Neural cell (in vitro differentiated cells): ENCODE data around the gene CAV3.

Experiments used
- EP300 ChIP-seq: fragments of 450-650 bp; conservative IDR thresholded peaks from 2 replicates; pipeline ENCODE4 v1.6.1; 2014; ENCODE audit warnings: antibody characterized with exemption, mild to moderate bottlenecking, moderate library complexity; ENCODE audit not compliant: poor library complexity, severe bottlenecking
- EZH2 ChIP-seq: fragments of 200-600, 300-800 bp; shearing (Covaris generic), sonication (generic); IDR thresholded peaks from 2 replicates; pipeline ENCODE4 v1.6.1; 2014; ENCODE audit warnings: antibody characterized with exemption, low read length, borderline replicate concordance, mild to moderate bottlenecking; ENCODE audit not compliant: insufficient read depth, poor library complexity, severe bottlenecking
- MXI1 ChIP-seq: fragments of 450-650 bp; conservative IDR thresholded peaks from 2 replicates; pipeline ENCODE4 v1.6.1; 2014; ENCODE audit warnings: antibody characterized with exemption, mild to moderate bottlenecking; ENCODE audit not compliant: poor library complexity, severe bottlenecking
- POLR2AphosphoS5 ChIP-seq: IDR thresholded peaks from 2 replicates; pipeline ENCODE4 v1.6.1; 2012
- RAD21 ChIP-seq: fragments of 450-650 bp; conservative IDR thresholded peaks from 2 replicates; pipeline ENCODE4 v1.6.1; 2014; ENCODE audit warnings: antibody characterized with exemption, mild to moderate bottlenecking, moderate library complexity
- SMC3 ChIP-seq: fragments of 450-650 bp; conservative IDR thresholded peaks from 2 replicates; pipeline ENCODE4 v1.6.1; 2014; ENCODE audit warnings: antibody characterized with exemption, mild to moderate bottlenecking, moderate library complexity; ENCODE audit not compliant: poor library complexity
- TAF1 ChIP-seq: IDR thresholded peaks from 2 replicates; pipeline ENCODE4 v1.6.1; 2012; ENCODE audit warnings: low read depth
- TF ChIP-seq, protein P1 (sequence below): fragments of 450-650 bp; IDR thresholded peaks from 2 replicates; pipeline ENCODE4 v1.5.1; 2014; ENCODE audit warnings: antibody characterized with exemption, mild to moderate bottlenecking, moderate library complexity; ENCODE audit not compliant: poor library complexity, severe bottlenecking
- TF ChIP-seq, protein P2 (sequence below): IDR thresholded peaks from 2 replicates; pipeline ENCODE4 v1.6.1; 2012; ENCODE audit warnings: borderline replicate concordance

DNA sequence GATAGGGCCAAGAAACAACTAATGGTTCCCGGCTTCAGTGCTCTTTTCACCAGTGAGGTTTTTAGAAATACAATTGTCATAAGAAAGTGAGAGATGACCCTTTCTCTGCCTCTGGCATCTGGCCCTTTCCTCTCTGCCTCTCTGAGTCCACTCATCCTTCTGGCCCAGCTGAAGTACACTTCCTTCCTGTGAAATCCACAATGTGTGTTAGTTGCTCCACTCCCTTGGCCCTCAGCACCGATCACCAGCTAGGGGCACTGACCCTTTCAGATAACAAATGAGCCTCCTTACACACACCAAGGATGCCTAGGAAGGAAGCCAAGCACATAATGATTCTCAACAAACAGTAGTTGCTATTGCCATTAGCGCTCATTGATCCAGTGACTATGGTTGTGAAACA is 2.9 kb upstream of the CAV3 start:
- TF ChIP-seq, protein P1, sequence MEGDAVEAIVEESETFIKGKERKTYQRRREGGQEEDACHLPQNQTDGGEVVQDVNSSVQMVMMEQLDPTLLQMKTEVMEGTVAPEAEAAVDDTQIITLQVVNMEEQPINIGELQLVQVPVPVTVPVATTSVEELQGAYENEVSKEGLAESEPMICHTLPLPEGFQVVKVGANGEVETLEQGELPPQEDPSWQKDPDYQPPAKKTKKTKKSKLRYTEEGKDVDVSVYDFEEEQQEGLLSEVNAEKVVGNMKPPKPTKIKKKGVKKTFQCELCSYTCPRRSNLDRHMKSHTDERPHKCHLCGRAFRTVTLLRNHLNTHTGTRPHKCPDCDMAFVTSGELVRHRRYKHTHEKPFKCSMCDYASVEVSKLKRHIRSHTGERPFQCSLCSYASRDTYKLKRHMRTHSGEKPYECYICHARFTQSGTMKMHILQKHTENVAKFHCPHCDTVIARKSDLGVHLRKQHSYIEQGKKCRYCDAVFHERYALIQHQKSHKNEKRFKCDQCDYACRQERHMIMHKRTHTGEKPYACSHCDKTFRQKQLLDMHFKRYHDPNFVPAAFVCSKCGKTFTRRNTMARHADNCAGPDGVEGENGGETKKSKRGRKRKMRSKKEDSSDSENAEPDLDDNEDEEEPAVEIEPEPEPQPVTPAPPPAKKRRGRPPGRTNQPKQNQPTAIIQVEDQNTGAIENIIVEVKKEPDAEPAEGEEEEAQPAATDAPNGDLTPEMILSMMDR, result no peak
- no peak for TF ChIP-seq MXI1
- no peak for TF ChIP-seq EZH2
- TF ChIP-seq RAD21, result no peak
- no peak for TF ChIP-seq POLR2AphosphoS5
- TF ChIP-seq EP300, result no peak
- TF ChIP-seq, protein P2, sequence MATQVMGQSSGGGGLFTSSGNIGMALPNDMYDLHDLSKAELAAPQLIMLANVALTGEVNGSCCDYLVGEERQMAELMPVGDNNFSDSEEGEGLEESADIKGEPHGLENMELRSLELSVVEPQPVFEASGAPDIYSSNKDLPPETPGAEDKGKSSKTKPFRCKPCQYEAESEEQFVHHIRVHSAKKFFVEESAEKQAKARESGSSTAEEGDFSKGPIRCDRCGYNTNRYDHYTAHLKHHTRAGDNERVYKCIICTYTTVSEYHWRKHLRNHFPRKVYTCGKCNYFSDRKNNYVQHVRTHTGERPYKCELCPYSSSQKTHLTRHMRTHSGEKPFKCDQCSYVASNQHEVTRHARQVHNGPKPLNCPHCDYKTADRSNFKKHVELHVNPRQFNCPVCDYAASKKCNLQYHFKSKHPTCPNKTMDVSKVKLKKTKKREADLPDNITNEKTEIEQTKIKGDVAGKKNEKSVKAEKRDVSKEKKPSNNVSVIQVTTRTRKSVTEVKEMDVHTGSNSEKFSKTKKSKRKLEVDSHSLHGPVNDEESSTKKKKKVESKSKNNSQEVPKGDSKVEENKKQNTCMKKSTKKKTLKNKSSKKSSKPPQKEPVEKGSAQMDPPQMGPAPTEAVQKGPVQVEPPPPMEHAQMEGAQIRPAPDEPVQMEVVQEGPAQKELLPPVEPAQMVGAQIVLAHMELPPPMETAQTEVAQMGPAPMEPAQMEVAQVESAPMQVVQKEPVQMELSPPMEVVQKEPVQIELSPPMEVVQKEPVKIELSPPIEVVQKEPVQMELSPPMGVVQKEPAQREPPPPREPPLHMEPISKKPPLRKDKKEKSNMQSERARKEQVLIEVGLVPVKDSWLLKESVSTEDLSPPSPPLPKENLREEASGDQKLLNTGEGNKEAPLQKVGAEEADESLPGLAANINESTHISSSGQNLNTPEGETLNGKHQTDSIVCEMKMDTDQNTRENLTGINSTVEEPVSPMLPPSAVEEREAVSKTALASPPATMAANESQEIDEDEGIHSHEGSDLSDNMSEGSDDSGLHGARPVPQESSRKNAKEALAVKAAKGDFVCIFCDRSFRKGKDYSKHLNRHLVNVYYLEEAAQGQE, result no peak
- no peak for TF ChIP-seq TAF1
- no peak for TF ChIP-seq SMC3
